ENCODE measurements around the gene PLA2G3. TPM values are rescaled to one million over a fixed set of nuclear protein-coding genes. Genes with fewer than 3 reads are reported as not detected.

The PLA2G3 gene
- total RNA-seq, 1 donor from 2014 or later, result not detected

DNA sequence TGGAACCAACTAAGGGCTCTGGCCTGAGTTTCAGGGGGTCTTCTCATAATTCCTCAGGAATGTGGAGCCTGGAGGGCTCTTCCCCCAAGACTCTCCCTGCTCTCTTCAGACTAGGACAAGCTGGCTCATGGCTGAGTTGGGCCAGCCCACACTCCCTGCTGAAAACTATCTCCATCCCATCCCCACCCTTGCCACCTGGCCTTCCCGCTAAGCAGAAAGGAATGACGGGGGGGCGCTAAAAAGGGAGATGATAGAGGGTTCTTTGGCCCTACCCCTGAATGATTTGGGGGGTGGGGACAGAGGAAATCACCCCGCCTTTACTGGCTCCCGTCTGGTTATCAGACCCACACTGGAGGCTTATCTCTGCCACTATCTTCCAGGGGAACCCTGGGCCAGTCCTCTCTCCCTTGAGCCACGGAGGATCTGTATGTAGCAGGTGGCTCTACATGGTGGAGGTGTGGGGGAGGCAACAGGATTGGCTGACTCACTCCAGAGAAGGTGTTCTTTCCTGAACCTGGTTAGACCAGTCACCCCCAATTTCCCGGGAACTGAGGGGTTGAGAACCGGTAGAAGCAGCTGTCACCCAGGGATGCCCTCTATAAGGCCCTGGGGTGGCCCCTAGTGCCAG lies 53.5 kb downstream of the PLA2G3 start:
- DNase-seq (ENCODE audit: low spot score), result no peak

DNA sequence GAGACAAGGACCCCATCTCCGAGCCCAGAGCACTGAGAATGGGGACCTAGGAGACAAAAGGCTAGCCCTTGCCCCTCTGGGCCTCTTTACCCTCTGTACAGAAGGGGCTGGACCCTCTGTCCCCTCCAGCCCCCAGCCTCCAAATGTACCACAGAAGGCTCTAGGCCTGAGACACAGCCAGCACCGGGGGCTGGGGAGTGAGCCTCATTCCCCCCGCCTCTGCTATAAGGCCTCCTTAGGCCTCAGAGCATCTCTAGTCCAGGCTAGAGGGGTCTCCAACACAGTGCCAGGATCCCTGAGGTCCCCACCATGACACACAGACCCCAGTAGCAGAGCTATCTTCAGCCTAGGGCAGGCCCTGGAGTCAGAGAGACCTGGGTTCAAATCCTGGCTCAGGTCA lies 54.4 kb downstream of the PLA2G3 start:
- no peak for DNase-seq (ENCODE audit: low spot score)

DNA sequence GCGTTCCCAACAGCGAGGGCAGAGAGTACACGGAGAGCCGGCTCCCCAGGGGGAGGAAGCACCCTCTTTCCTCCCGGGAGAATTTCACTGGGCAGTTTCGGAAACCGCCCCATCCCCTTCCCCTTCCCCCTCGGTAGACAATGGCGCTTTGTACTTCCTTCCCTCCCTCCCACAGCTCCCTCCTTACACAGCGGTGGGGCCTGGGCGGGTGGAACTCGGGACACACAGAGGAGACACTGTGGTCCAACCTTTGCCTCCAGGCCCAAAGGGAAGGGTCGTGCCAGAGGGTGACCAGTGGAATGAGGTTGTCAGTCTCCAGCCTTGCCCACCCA lies 54.8 kb downstream of the PLA2G3 start:
- DNase-seq (ENCODE audit: low spot score), result peak; percentile 54

DNA sequence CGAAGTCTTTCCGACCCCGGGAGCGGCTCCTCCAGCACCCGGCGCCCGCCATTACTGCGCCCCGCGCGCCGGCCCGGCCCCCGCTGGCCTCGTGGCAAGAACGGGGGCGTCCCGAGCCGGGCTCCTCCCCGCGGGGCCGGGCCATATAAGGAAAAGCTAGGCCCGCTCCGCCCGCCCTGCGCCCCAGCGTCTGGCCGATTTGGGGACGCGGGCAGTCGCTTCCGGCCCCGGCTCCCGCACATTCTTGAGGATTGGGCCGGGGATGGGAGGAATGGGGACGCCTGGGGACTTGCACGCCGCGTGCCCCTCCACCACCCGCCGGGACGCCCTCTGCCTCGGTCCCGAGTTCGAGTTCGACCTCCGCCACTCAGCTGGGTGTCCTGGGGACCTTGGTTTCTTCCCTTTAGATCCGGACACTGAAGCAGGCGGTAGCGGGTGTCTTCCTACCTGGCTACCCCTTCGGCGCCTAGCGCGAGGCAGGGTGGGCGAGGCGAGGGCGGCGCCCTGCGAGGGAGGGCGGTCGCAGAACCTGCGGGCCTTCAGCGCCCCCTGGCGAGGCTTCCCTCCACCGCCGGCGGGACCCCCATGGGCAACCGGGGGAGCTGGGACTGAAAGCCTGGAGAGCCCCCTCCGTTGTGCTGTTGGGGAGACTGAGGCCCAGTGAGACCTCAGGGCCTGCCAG lies 55.4 kb downstream of the PLA2G3 start:
- peak; percentile 89 for DNase-seq (ENCODE audit: low spot score)

Other genes starting within 250 kb of the PLA2G3 start
- 31.2 TPM for gene MORC2, start 171.7 kb downstream of the PLA2G3 start, total RNA-seq
- gene TUG1, start 171.2 kb downstream of the PLA2G3 start, total RNA-seq, result 119 TPM
- 327 TPM for gene SMTN, start 59.2 kb downstream of the PLA2G3 start, total RNA-seq
- gene SELENOM, start 32.9 kb downstream of the PLA2G3 start, total RNA-seq, result 259 TPM
- gene INPP5J, start 17.5 kb downstream of the PLA2G3 start, total RNA-seq, result 4.8 TPM
- 34.1 TPM for gene RNF185, start 19.7 kb upstream of the PLA2G3 start, total RNA-seq
- gene LIMK2, start 71.8 kb upstream of the PLA2G3 start, total RNA-seq, result 85.4 TPM
- gene PIK3IP1, start 152.0 kb upstream of the PLA2G3 start, total RNA-seq, result 57.8 TPM
- gene PATZ1, start 205.8 kb upstream of the PLA2G3 start, total RNA-seq, result 58.5 TPM